ENCODE results near the gene ZC3H18.

Gene ZC3H18

GRCh38 chr16:88661468-88661867, 91.3 kb downstream of the ZC3H18 start:
- no CpG with 5 or more reads among the region's 10 CpGs for WGBS (ENCODE audit: extremely low coverage, insufficient coverage, low lambda C conversion rate)
- Histone ChIP-seq H3K4me3 (ENCODE audit: low read length) (no peak overlapping the region), H2BK15ac (replicated peaks; ENCODE audit: low read depth) (no peak overlapping the region)

GRCh38 chr16:88662222-88662842, 92.1 kb downstream of the ZC3H18 start:
- peak overlapping the region; percentile 68 for H3K27ac ChIP-seq (ENCODE audit: low read depth, low read length)
- no peak overlapping the region for H2BK5ac ChIP-seq (ENCODE audit: low read length)
- peaks cover 15% of the 10 kb centered on the region for H3K79me1 ChIP-seq (ENCODE audit: low read length)
- H2BK15ac ChIP-seq (replicated peaks; ENCODE audit: low read depth): no peak overlapping the region
- peak overlapping the region; percentile 71 for H3K4me3 ChIP-seq (ENCODE audit: low read length)
- no peak overlapping the region for H3K4ac ChIP-seq (ENCODE audit: low read depth, low read length)
- no peaks in the 10 kb centered on the region for H3K27me3 ChIP-seq (ENCODE audit: insufficient read depth, low read length, poor library complexity)
- DNase-seq: peak; percentile 11
- H3K9ac ChIP-seq (ENCODE audit: low read length): peak overlapping the region; percentile 74
- H3K18ac ChIP-seq (ENCODE audit: low read length): peak overlapping the region; percentile 23
- peak overlapping the region; percentile 92 for H3K56ac ChIP-seq (ENCODE audit: low read length)
- H3K4me1 ChIP-seq (ENCODE audit: control insufficient read depth, low read depth, low read length): peaks cover 2% of the 10 kb centered on the region
- peaks cover 2% of the 10 kb centered on the region for H3K36me3 ChIP-seq (ENCODE audit: control insufficient read depth, insufficient read depth, low read length)
- H3K23ac ChIP-seq (ENCODE audit: low read length): peak overlapping the region; percentile 59
- no peak overlapping the region for H2AK5ac ChIP-seq (ENCODE audit: low read length)
- no peak overlapping the region for H4K5ac ChIP-seq (ENCODE audit: low read length)
- no peak overlapping the region for H2BK120ac ChIP-seq (ENCODE audit: low read depth, low read length)
- WGBS (ENCODE audit: extremely low coverage, insufficient coverage, low lambda C conversion rate): no CpG with 5 or more reads among the region's 49 CpGs
- peak overlapping the region; percentile 76 for H3K4me2 ChIP-seq (ENCODE audit: low read length)
- no peak overlapping the region for H4K8ac ChIP-seq (ENCODE audit: low read depth, low read length)
- peaks cover 31% of the 10 kb centered on the region for H3K79me2 ChIP-seq (ENCODE audit: control insufficient read depth, insufficient read depth, low read length)

More at GRCh38 chr16:88661468-88661867, 91.3 kb downstream of the ZC3H18 start:
- Histone ChIP-seq H3K18ac (ENCODE audit: low read length) (no peak overlapping the region), H2BK5ac (ENCODE audit: low read length) (no peak overlapping the region), H3K9ac (ENCODE audit: low read length) (peak overlapping the region; percentile 47), H3K79me1 (ENCODE audit: low read length) (peaks cover 15% of the 10 kb centered on the region), H3K27me3 (ENCODE audit: insufficient read depth, low read length, poor library complexity) (no peaks in the 10 kb centered on the region), H2AK5ac (ENCODE audit: low read length) (no peak overlapping the region), H2BK120ac (ENCODE audit: low read depth, low read length) (no peak overlapping the region), H3K27ac (ENCODE audit: low read depth, low read length) (no peak overlapping the region), H3K56ac (ENCODE audit: low read length) (peak overlapping the region; percentile 34), H3K4ac (ENCODE audit: low read depth, low read length) (no peak overlapping the region), H4K8ac (ENCODE audit: low read depth, low read length) (no peak overlapping the region), H3K23ac (ENCODE audit: low read length) (no peak overlapping the region), H3K4me1 (ENCODE audit: control insufficient read depth, low read depth, low read length) (peaks cover 2% of the 10 kb centered on the region), H3K36me3 (ENCODE audit: control insufficient read depth, insufficient read depth, low read length) (peaks cover 2% of the 10 kb centered on the region), H3K79me2 (ENCODE audit: control insufficient read depth, insufficient read depth, low read length) (peaks cover 31% of the 10 kb centered on the region), H3K4me2 (ENCODE audit: low read length) (peak overlapping the region; percentile 38), H4K5ac (ENCODE audit: low read length) (no peak overlapping the region)
- DNase-seq: no peak

GRCh38 chr16:88662843-88663606, 92.8 kb downstream of the ZC3H18 start, which contains the start of gene MVD:
Gene MVD (minus strand): TSS chr16:88663091. CDS start chr16:88663080, 11 bp downstream.
- Histone ChIP-seq H3K27ac (ENCODE audit: low read depth, low read length) (peak within 1 kb of the TSS; percentile 68), H3K23ac (ENCODE audit: low read length) (peak within 1 kb of the TSS; percentile 87), H2BK120ac (ENCODE audit: low read depth, low read length) (no peak within 1 kb of the TSS)

GRCh38 chr16:88665148-88665547, 94.9 kb downstream of the ZC3H18 start:
- Histone ChIP-seq H3K56ac (ENCODE audit: low read length) (no peak overlapping the region), H2BK5ac (ENCODE audit: low read length) (no peak overlapping the region), H4K5ac (ENCODE audit: low read length) (no peak overlapping the region), H2BK15ac (replicated peaks; ENCODE audit: low read depth) (no peak overlapping the region), H3K79me1 (ENCODE audit: low read length) (peaks cover 4% of the 10 kb centered on the region), H3K4me3 (ENCODE audit: low read length) (no peak overlapping the region), H3K4me2 (ENCODE audit: low read length) (no peak overlapping the region), H3K79me2 (ENCODE audit: control insufficient read depth, insufficient read depth, low read length) (peaks cover 18% of the 10 kb centered on the region), H3K27me3 (ENCODE audit: insufficient read depth, low read length, poor library complexity) (no peaks in the 10 kb centered on the region), H2AK5ac (ENCODE audit: low read length) (no peak overlapping the region), H3K36me3 (ENCODE audit: control insufficient read depth, insufficient read depth, low read length) (no peaks in the 10 kb centered on the region), H3K18ac (ENCODE audit: low read length) (no peak overlapping the region), H2BK120ac (ENCODE audit: low read depth, low read length) (no peak overlapping the region), H3K27ac (ENCODE audit: low read depth, low read length) (no peak overlapping the region), H3K4ac (ENCODE audit: low read depth, low read length) (no peak overlapping the region), H4K8ac (ENCODE audit: low read depth, low read length) (no peak overlapping the region), H3K4me1 (ENCODE audit: control insufficient read depth, low read depth, low read length) (peaks cover 2% of the 10 kb centered on the region), H3K23ac (ENCODE audit: low read length) (no peak overlapping the region), H3K9ac (ENCODE audit: low read length) (no peak overlapping the region)
- no CpG with 5 or more reads among the region's 4 CpGs for WGBS (ENCODE audit: extremely low coverage, insufficient coverage, low lambda C conversion rate)
- no peak for DNase-seq

More at GRCh38 chr16:88662843-88663606, 92.8 kb downstream of the ZC3H18 start, which contains the start of gene MVD:
- H2BK15ac ChIP-seq (replicated peaks; ENCODE audit: low read depth): no peak within 1 kb of the TSS
- peaks cover 15% of the 10 kb centered on the region for H3K79me1 ChIP-seq (ENCODE audit: low read length)
- peak within 1 kb of the TSS; percentile 75 for H3K18ac ChIP-seq (ENCODE audit: low read length)
- no peaks in the 10 kb centered on the region for H3K27me3 ChIP-seq (ENCODE audit: insufficient read depth, low read length, poor library complexity)
- H3K9ac ChIP-seq (ENCODE audit: low read length): peak within 1 kb of the TSS; percentile 96
- peak within 1 kb of the TSS; percentile 86 for H3K4me3 ChIP-seq (ENCODE audit: low read length)
- H2AK5ac ChIP-seq (ENCODE audit: low read length): no peak within 1 kb of the TSS
- H3K79me2 ChIP-seq (ENCODE audit: control insufficient read depth, insufficient read depth, low read length): peaks cover 31% of the 10 kb centered on the region
- WGBS (ENCODE audit: extremely low coverage, insufficient coverage, low lambda C conversion rate): no CpG with 5 or more reads among the region's 88 CpGs
- DNase-seq: peak; percentile 99
- no peak within 1 kb of the TSS for H4K5ac ChIP-seq (ENCODE audit: low read length)
- H3K4ac ChIP-seq (ENCODE audit: low read depth, low read length): peak within 1 kb of the TSS; percentile 75
- H3K56ac ChIP-seq (ENCODE audit: low read length): peak within 1 kb of the TSS; percentile 98
- peak within 1 kb of the TSS; percentile 76 for H3K4me2 ChIP-seq (ENCODE audit: low read length)
- H3K36me3 ChIP-seq (ENCODE audit: control insufficient read depth, insufficient read depth, low read length): no peaks in the 10 kb centered on the region
- H3K4me1 ChIP-seq (ENCODE audit: control insufficient read depth, low read depth, low read length): peaks cover 2% of the 10 kb centered on the region
- H4K8ac ChIP-seq (ENCODE audit: low read depth, low read length): no peak within 1 kb of the TSS
- peak within 1 kb of the TSS; percentile 88 for H2BK5ac ChIP-seq (ENCODE audit: low read length)

- Histone ChIP-seq H3K27ac (ENCODE audit: low read depth, low read length) (no peak overlapping the region), H3K79me1 (ENCODE audit: low read length) (peaks cover 4% of the 10 kb centered on the region), H3K79me2 (ENCODE audit: control insufficient read depth, insufficient read depth, low read length) (peaks cover 17% of the 10 kb centered on the region), H3K4me3 (ENCODE audit: low read length) (no peak overlapping the region), H3K4me2 (ENCODE audit: low read length) (no peak overlapping the region), H3K9ac (ENCODE audit: low read length) (no peak overlapping the region), H3K56ac (ENCODE audit: low read length) (no peak overlapping the region), H2BK120ac (ENCODE audit: low read depth, low read length) (no peak overlapping the region), H2AK5ac (ENCODE audit: low read length) (no peak overlapping the region), H4K5ac (ENCODE audit: low read length) (no peak overlapping the region), H3K27me3 (ENCODE audit: insufficient read depth, low read length, poor library complexity) (no peaks in the 10 kb centered on the region), H3K4ac (ENCODE audit: low read depth, low read length) (no peak overlapping the region), H2BK5ac (ENCODE audit: low read length) (no peak overlapping the region), H3K36me3 (ENCODE audit: control insufficient read depth, insufficient read depth, low read length) (no peaks in the 10 kb centered on the region), H3K23ac (ENCODE audit: low read length) (no peak overlapping the region), H2BK15ac (replicated peaks; ENCODE audit: low read depth) (no peak overlapping the region), H3K18ac (ENCODE audit: low read length) (no peak overlapping the region), H3K4me1 (ENCODE audit: control insufficient read depth, low read depth, low read length) (peaks cover 2% of the 10 kb centered on the region), H4K8ac (ENCODE audit: low read depth, low read length) (no peak overlapping the region)
- WGBS (ENCODE audit: extremely low coverage, insufficient coverage, low lambda C conversion rate): no CpG with 5 or more reads among the region's 3 CpGs
- no peak for DNase-seq
Observed at GRCh38 chr16:88665570-88665969, 95.4 kb downstream of the ZC3H18 start.
